ENCODE results near the gene B3GALNT2. TPM values are rescaled to one million over a fixed set of nuclear protein-coding genes. Genes with fewer than 3 reads are reported as not detected.

The B3GALNT2 gene
- total RNA-seq (10 to 100 TPM; 18.3 to 25.9 (median 20.9) TPM), polyA plus RNA-seq (10 to 100 TPM in 1 of 2 donors, 1 to 10 TPM in 1; 5.4 to 13.0 TPM)
- long read RNA-seq, donor 1, transcript B3GALNT2-202 (12 exons, 2,015 nt), result major isoform, 11 of 25 reads
- long read RNA-seq, donor 1, partial matches to known transcripts, result 4 of 25 reads
- long read RNA-seq, donor 1, other reads (novel, unspliced or antisense), result 10 of 25 reads
- long read RNA-seq, donor 2, transcript B3GALNT2-202 (12 exons, 2,015 nt), result major isoform, 18 of 31 reads
- long read RNA-seq, donor 2, partial matches to known transcripts, result 4 of 31 reads
- long read RNA-seq, donor 2, other reads (novel, unspliced or antisense), result 8 of 31 reads
- long read RNA-seq, donor 3, transcript B3GALNT2-202 (12 exons, 2,015 nt), result major isoform, 10 of 27 reads
- long read RNA-seq, donor 3, partial matches to known transcripts, result 12 of 27 reads
- long read RNA-seq, donor 3, other reads (novel, unspliced or antisense), result 4 of 27 reads

- ATAC-seq, result peak in 3 of 4 donors; percentile 0 to 57 (median 53)
- Histone ChIP-seq H3K9me3 (no peaks in the 10 kb centered on the region), H3K27ac (peak within 1 kb of the TSS; percentile 92 to 99 (median 98)), H3K4me3 (peak within 1 kb of the TSS; percentile 58 to 96 (median 83)), H3K27me3 (no peaks in the 10 kb centered on the region), H3K36me3 (no peaks in the 10 kb centered on the region), H3K4me1 (peaks cover 0 to 32% (median 16%) of the 10 kb centered on the region in 12 donors)
- TF ChIP-seq POLR2A (IDR thresholded peaks at IDR 0.05) (peak; percentile 91 to 93), CTCF (IDR thresholded peaks at IDR 0.05) (no peak)
- intact Hi-C loops (cut with DNase I), result loop anchor here in 4 of 10 donors (5.0 to 10.0 kb wide), 5 partner anchors 177 to 781 kb away; partner anchors contain the start of genes LYST (in 2 of the 4), ARID4B (in 1 of the 4), ERO1B (in 1 of the 4) and GGPS1 (in 1 of the 4)
- DNase-seq, result no peak
- WGBS, 4 donors, result 0% methylated on average over 33 to 48 of the region's 48 CpGs; no CpG with 5 or more reads in 1 of the 4 donors
These were observed at the start of gene B3GALNT2 for GRCh38 chr1:235504122-235504493. TSS of gene B3GALNT2 (minus strand) at chr1:235504452. CDS start at chr1:235504252, 200 bp downstream.

DNA sequence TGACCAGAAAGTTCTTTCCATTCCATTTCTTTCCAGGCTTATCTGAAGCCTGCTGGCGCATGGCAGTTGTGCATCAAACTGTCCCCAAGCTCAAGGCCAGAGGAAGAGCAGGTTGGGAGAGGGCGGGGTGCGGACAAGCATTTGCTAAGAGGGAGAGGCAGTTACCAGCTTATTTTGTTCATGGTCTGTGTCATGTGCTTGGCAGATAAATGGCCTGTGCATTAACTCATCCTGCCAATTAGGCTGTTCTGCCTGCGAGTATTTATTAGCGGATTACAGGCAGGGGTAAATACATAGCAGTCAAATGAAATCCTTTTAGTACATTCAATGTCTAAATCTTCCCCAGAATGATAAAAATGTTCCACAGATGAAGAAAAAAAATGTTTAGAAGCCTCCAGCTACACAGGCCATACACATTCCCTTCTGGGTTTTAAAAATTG is 48.9 kb upstream of the B3GALNT2 start:
- Histone ChIP-seq H3K4me3 (no peak overlapping the region), H3K9me3 (no peaks in the 10 kb centered on the region), H3K27me3 (no peaks in the 10 kb centered on the region), H3K27ac (no peak overlapping the region), H3K36me3 (no peaks in the 10 kb centered on the region), H3K4me1 (no peaks in the 10 kb centered on the region)
- intact Hi-C loops (cut with DNase I), result no loop called here
- DNase-seq (no peak), ATAC-seq (peak in 3 of 4 donors; percentile 38 to 61 (median 42))
- TF ChIP-seq CTCF (IDR thresholded peaks at IDR 0.05), result no peak
- no peak for TF ChIP-seq POLR2A (IDR thresholded peaks at IDR 0.05)
- 72 to 80% (median 75%) methylated on average over 5 of the region's 5 CpGs for WGBS, 4 donors

GRCh38 chr1:235552146-235552716 is 48.0 kb upstream of the B3GALNT2 start:
- Histone ChIP-seq H3K27ac (no peak overlapping the region), H3K36me3 (no peaks in the 10 kb centered on the region), H3K4me3 (no peak overlapping the region), H3K27me3 (no peaks in the 10 kb centered on the region), H3K9me3 (no peaks in the 10 kb centered on the region), H3K4me1 (no peaks in the 10 kb centered on the region)
- intact Hi-C loops (cut with DNase I), result no loop called here
- no peak for TF ChIP-seq POLR2A (IDR thresholded peaks at IDR 0.05)
- peak in 1 of 12 donors; percentile 4 for TF ChIP-seq CTCF (IDR thresholded peaks at IDR 0.05)
- WGBS, 4 donors, result 68 to 71% (median 70%) methylated on average over 10 of the region's 10 CpGs
- DNase-seq (peak in 4 of 5 donors; percentile 21 to 62 (median 34)), ATAC-seq (peak in 3 of 4 donors; percentile 53 to 80 (median 80))
